GM19351 (cell line): ENCODE data around the gene LGALS4.
A peak's percentile ranks its signal among the peaks of the same experiment; 100 is the strongest.
"Not testable (repeated sequence)": the region's sequence is repeated elsewhere in the genome, so short reads cannot be mapped to it uniquely, and the experiment has no call there.

Source experiments
- ATAC-seq: cut with Tn5 transposase; IDR thresholded peaks from one replicate; pipeline ENCODE4 v1.9.1; 2021; ENCODE audit warnings: mild to moderate bottlenecking, moderate library complexity; ENCODE audit not compliant: unreplicated experiment

Gene LGALS4

GRCh38 chr19:38797781-38798180 is 15.0 kb downstream of the LGALS4 start:
- ATAC-seq: not testable (repeated sequence)

- ATAC-seq: no peak
Observed at GRCh38 chr19:38796154-38796553, 16.6 kb downstream of the LGALS4 start.

- no peak for ATAC-seq
Observed at GRCh38 chr19:38795549-38795948, 17.2 kb downstream of the LGALS4 start.

GRCh38 chr19:38793671-38794070 is 19.1 kb downstream of the LGALS4 start:
- ATAC-seq: no peak

GRCh38 chr19:38793177-38793576 is 19.6 kb downstream of the LGALS4 start:
- ATAC-seq: no peak

GRCh38 chr19:38792250-38793111 is 20.3 kb downstream of the LGALS4 start:
- ATAC-seq: no peak

- peak; percentile 61 for ATAC-seq
Observed at GRCh38 chr19:38791451-38792064, 21.2 kb downstream of the LGALS4 start.

GRCh38 chr19:38790507-38791403 is 22.0 kb downstream of the LGALS4 start:
- ATAC-seq: not testable (repeated sequence)

GRCh38 chr19:38788478-38789243 is 24.1 kb downstream of the LGALS4 start, which contains the start of gene LGALS7B:
TSS of gene LGALS7B (plus strand) at chr19:38789200. CDS start at chr19:38789227, 27 bp downstream.
- ATAC-seq: no peak

- no peak for ATAC-seq
Observed at GRCh38 chr19:38786572-38787265, 26.0 kb downstream of the LGALS4 start.

GRCh38 chr19:38786061-38786460 is 26.7 kb downstream of the LGALS4 start:
- ATAC-seq: not testable (repeated sequence)

GRCh38 chr19:38785187-38785699 is 27.5 kb downstream of the LGALS4 start:
- ATAC-seq: no peak

GRCh38 chr19:38784224-38784623 is 28.5 kb downstream of the LGALS4 start:
- ATAC-seq: no peak

- not testable (repeated sequence) for ATAC-seq
Observed at GRCh38 chr19:38782212-38782611, 30.5 kb downstream of the LGALS4 start.

- no peak for ATAC-seq
Observed at GRCh38 chr19:38781058-38781457, 31.7 kb downstream of the LGALS4 start.

- ATAC-seq: no peak
Observed at GRCh38 chr19:38780443-38780842, 32.3 kb downstream of the LGALS4 start.

GRCh38 chr19:38778733-38779132 is 34.0 kb downstream of the LGALS4 start:
- no peak for ATAC-seq

- ATAC-seq: no peak
Observed at GRCh38 chr19:38774181-38774950, 38.4 kb downstream of the LGALS4 start.
